ENCODE measurements around the gene TLE4. TPM values are rescaled to one million over a fixed set of nuclear protein-coding genes. Genes with fewer than 3 reads are reported as not detected.

The TLE4 gene
- total and polyA plus RNA-seq, 4 donors = 33.4 to 57.9 (median 50.2) TPM

- DNase-seq (ENCODE audit: low read depth in 4 of 6, low spot score in 6 of 6) = no peak
- no peaks in the 10 kb centered on the region for H3K27me3 ChIP-seq (ENCODE audit: control insufficient read depth, insufficient read depth, low read length)
- peaks cover 3% of the 10 kb centered on the region for H3K9me3 ChIP-seq (ENCODE audit: control insufficient read depth, insufficient read depth, low read length)
- H3K4me1 ChIP-seq (ENCODE audit: control insufficient read depth, insufficient read depth, low read length) = no peaks in the 10 kb centered on the region
- WGBS (ENCODE audit: insufficient coverage) = no CpG with 5 or more reads among the region's 2 CpGs
- no peaks in the 10 kb centered on the region for H3K36me3 ChIP-seq (ENCODE audit: control insufficient read depth, insufficient read depth, low read length)
- no peak overlapping the region for H3K4me3 ChIP-seq (ENCODE audit: low read depth, low read length)
- H3K27ac ChIP-seq (ENCODE audit: low read depth, low read length) = no peak overlapping the region
Observed at GRCh38 chr9:79757881-79758669, 186.3 kb downstream of the TLE4 start.

DNA sequence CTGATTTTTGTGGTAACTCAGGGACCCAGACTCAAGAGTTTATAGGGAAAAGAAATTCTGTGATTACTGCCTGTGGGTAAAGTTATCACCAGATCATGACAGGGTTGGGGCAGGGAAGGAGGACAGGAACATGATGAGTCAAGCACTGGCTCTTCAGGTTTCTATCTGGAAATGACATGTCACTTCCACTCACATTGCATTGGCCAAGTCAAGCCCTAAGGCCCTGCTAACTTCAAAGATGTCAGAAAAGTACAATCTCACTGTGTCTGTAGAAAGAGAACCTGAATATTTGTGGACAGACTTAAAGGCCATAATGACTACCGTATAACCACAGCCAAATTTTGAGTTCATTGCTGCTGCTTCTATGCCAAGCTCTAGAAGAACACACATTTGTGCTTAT is 187.7 kb downstream of the TLE4 start:
- H3K9me3 ChIP-seq (ENCODE audit: control insufficient read depth, insufficient read depth, low read length) = peaks cover 3% of the 10 kb centered on the region
- H3K4me3 ChIP-seq (ENCODE audit: low read depth, low read length) = no peak overlapping the region
- peaks cover 1% of the 10 kb centered on the region for H3K27me3 ChIP-seq (ENCODE audit: control insufficient read depth, insufficient read depth, low read length)
- no peak overlapping the region for H3K27ac ChIP-seq (ENCODE audit: low read depth, low read length)
- no peaks in the 10 kb centered on the region for H3K4me1 ChIP-seq (ENCODE audit: control insufficient read depth, insufficient read depth, low read length)
- WGBS (ENCODE audit: insufficient coverage) = 100% methylated on average over 1 of the region's 1 CpG
- no peak for DNase-seq (ENCODE audit: low read depth in 4 of 6, low spot score in 6 of 6)
- H3K36me3 ChIP-seq (ENCODE audit: control insufficient read depth, insufficient read depth, low read length) = no peaks in the 10 kb centered on the region

- Histone ChIP-seq H3K27ac (ENCODE audit: low read depth, low read length) (no peak overlapping the region), H3K36me3 (ENCODE audit: control insufficient read depth, insufficient read depth, low read length) (no peaks in the 10 kb centered on the region), H3K27me3 (ENCODE audit: control insufficient read depth, insufficient read depth, low read length) (peaks cover 2% of the 10 kb centered on the region), H3K9me3 (ENCODE audit: control insufficient read depth, insufficient read depth, low read length) (peaks cover 3% of the 10 kb centered on the region), H3K4me3 (ENCODE audit: low read depth, low read length) (no peak overlapping the region), H3K4me1 (ENCODE audit: control insufficient read depth, insufficient read depth, low read length) (no peaks in the 10 kb centered on the region)
- 98% methylated on average over 5 of the region's 6 CpGs for WGBS (ENCODE audit: insufficient coverage)
- DNase-seq (ENCODE audit: low read depth in 4 of 6, low spot score in 6 of 6) = no peak
Observed at GRCh38 chr9:79762070-79762469, 190.3 kb downstream of the TLE4 start.

- peaks cover 2% of the 10 kb centered on the region for H3K4me1 ChIP-seq (ENCODE audit: control insufficient read depth, insufficient read depth, low read length)
- H3K4me3 ChIP-seq (ENCODE audit: low read depth, low read length) = no peak overlapping the region
- no peak overlapping the region for H3K27ac ChIP-seq (ENCODE audit: low read depth, low read length)
- DNase-seq (ENCODE audit: low read depth in 4 of 6, low spot score in 6 of 6) = peak in 2 of 6 donors; percentile 31 to 55
- peaks cover 2% of the 10 kb centered on the region for H3K27me3 ChIP-seq (ENCODE audit: control insufficient read depth, insufficient read depth, low read length)
- no peaks in the 10 kb centered on the region for H3K36me3 ChIP-seq (ENCODE audit: control insufficient read depth, insufficient read depth, low read length)
- no CpG with 5 or more reads among the region's 6 CpGs for WGBS (ENCODE audit: insufficient coverage)
- H3K9me3 ChIP-seq (ENCODE audit: control insufficient read depth, insufficient read depth, low read length) = no peaks in the 10 kb centered on the region
Observed at GRCh38 chr9:79763671-79764285, 192.0 kb downstream of the TLE4 start.

- Histone ChIP-seq H3K27me3 (ENCODE audit: control insufficient read depth, insufficient read depth, low read length) (peaks cover 2% of the 10 kb centered on the region), H3K36me3 (ENCODE audit: control insufficient read depth, insufficient read depth, low read length) (no peaks in the 10 kb centered on the region), H3K27ac (ENCODE audit: low read depth, low read length) (no peak overlapping the region), H3K9me3 (ENCODE audit: control insufficient read depth, insufficient read depth, low read length) (no peaks in the 10 kb centered on the region), H3K4me3 (ENCODE audit: low read depth, low read length) (no peak overlapping the region), H3K4me1 (ENCODE audit: control insufficient read depth, insufficient read depth, low read length) (peaks cover 2% of the 10 kb centered on the region)
- peak in 3 of 6 donors; percentile 7 to 82 (median 28) for DNase-seq (ENCODE audit: low read depth in 4 of 6, low spot score in 6 of 6)
- 35% methylated on average over 3 of the region's 3 CpGs for WGBS (ENCODE audit: insufficient coverage)
Observed at GRCh38 chr9:79764374-79764773, 192.6 kb downstream of the TLE4 start.

GRCh38 chr9:79765466-79765865 is 193.7 kb downstream of the TLE4 start:
- Histone ChIP-seq H3K27ac (ENCODE audit: low read depth, low read length) (no peak overlapping the region), H3K4me1 (ENCODE audit: control insufficient read depth, insufficient read depth, low read length) (peaks cover 2% of the 10 kb centered on the region), H3K36me3 (ENCODE audit: control insufficient read depth, insufficient read depth, low read length) (no peaks in the 10 kb centered on the region), H3K27me3 (ENCODE audit: control insufficient read depth, insufficient read depth, low read length) (peaks cover 2% of the 10 kb centered on the region), H3K9me3 (ENCODE audit: control insufficient read depth, insufficient read depth, low read length) (no peaks in the 10 kb centered on the region), H3K4me3 (ENCODE audit: low read depth, low read length) (no peak overlapping the region)
- DNase-seq (ENCODE audit: low read depth in 4 of 6, low spot score in 6 of 6) = no peak
- 81% methylated on average over 5 of the region's 6 CpGs for WGBS (ENCODE audit: insufficient coverage)

- no peaks in the 10 kb centered on the region for H3K36me3 ChIP-seq (ENCODE audit: control insufficient read depth, insufficient read depth, low read length)
- no peaks in the 10 kb centered on the region for H3K9me3 ChIP-seq (ENCODE audit: control insufficient read depth, insufficient read depth, low read length)
- peaks cover 2% of the 10 kb centered on the region for H3K27me3 ChIP-seq (ENCODE audit: control insufficient read depth, insufficient read depth, low read length)
- no peak overlapping the region for H3K27ac ChIP-seq (ENCODE audit: low read depth, low read length)
- no CpG with 5 or more reads among the region's 5 CpGs for WGBS (ENCODE audit: insufficient coverage)
- H3K4me1 ChIP-seq (ENCODE audit: control insufficient read depth, insufficient read depth, low read length) = peaks cover 2% of the 10 kb centered on the region
- H3K4me3 ChIP-seq (ENCODE audit: low read depth, low read length) = no peak overlapping the region
- no peak for DNase-seq (ENCODE audit: low read depth in 4 of 6, low spot score in 6 of 6)
Observed at GRCh38 chr9:79766091-79766490, 194.3 kb downstream of the TLE4 start.

DNA sequence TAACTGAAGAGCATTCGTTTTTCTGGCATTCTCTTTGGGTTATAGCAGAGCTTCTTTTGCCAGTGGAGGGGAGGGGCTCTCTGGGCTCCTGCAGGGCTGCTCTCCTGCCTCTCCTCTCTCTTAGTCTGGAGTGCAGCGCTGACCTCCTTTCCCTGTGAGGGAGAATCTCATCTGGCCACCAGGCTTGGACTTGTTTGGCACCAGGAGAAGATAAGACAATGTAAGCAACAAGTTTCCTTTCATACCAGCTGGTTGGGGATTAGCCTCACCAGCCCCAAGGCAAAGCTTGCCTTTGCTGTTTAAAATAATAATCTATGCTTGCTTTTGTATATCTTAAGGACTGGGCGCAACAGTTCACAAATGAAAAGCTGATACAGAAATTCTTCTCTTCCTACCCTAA is 196.4 kb downstream of the TLE4 start:
- Histone ChIP-seq H3K27me3 (ENCODE audit: control insufficient read depth, insufficient read depth, low read length) (peaks cover 2% of the 10 kb centered on the region), H3K27ac (ENCODE audit: low read depth, low read length) (no peak overlapping the region), H3K36me3 (ENCODE audit: control insufficient read depth, insufficient read depth, low read length) (no peaks in the 10 kb centered on the region), H3K4me1 (ENCODE audit: control insufficient read depth, insufficient read depth, low read length) (peaks cover 2% of the 10 kb centered on the region), H3K4me3 (ENCODE audit: low read depth, low read length) (no peak overlapping the region), H3K9me3 (ENCODE audit: control insufficient read depth, insufficient read depth, low read length) (no peaks in the 10 kb centered on the region)
- no CpG with 5 or more reads among the region's 3 CpGs for WGBS (ENCODE audit: insufficient coverage)
- DNase-seq (ENCODE audit: low read depth in 4 of 6, low spot score in 6 of 6) = peak in 1 of 6 donors; percentile 29

DNA sequence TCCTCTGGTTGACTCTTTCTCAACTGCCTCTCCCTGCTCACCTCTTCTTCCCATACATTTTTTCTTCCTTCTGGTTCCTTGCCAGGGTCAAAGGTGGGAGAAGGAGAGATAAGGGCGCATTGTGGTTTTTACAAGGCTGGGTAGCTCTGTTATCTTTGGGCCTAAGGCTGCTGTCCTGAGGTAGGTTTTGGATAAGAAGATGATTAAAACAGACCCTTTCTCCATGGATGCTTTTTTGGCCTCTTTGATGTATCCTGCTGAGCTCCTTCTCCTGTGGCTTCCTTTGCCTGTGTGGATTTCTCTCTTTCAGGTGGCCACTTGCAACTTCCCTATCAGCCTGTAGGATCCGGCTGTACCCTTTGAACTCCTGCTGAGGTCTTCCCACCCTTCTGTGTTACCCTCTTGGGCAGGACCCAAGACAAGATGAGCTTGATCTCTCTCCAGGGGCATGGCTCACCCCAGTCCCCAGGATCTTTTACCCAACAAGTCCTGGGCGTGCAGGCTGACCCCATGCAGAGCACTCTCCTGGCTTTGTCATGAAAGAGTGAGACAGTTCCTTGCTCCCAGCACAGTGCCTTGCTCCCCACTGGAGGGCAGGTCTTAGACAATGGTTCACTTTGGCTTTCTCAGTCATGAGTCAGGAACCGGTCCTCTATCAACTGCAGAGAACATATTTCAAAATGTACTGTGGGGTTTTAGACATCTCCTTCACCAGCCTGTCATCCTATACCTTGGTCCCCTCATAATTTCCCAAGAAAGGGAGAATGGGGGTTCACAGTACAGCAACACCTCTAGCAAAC is 197.9 kb downstream of the TLE4 start:
- DNase-seq (ENCODE audit: low read depth in 4 of 6, low spot score in 6 of 6) = no peak
- Histone ChIP-seq H3K36me3 (ENCODE audit: control insufficient read depth, insufficient read depth, low read length) (no peaks in the 10 kb centered on the region), H3K27me3 (ENCODE audit: control insufficient read depth, insufficient read depth, low read length) (no peaks in the 10 kb centered on the region), H3K4me1 (ENCODE audit: control insufficient read depth, insufficient read depth, low read length) (peaks cover 2% of the 10 kb centered on the region), H3K27ac (ENCODE audit: low read depth, low read length) (no peak overlapping the region), H3K9me3 (ENCODE audit: control insufficient read depth, insufficient read depth, low read length) (no peaks in the 10 kb centered on the region), H3K4me3 (ENCODE audit: low read depth, low read length) (no peak overlapping the region)
- WGBS (ENCODE audit: insufficient coverage) = 79% methylated on average over 2 of the region's 4 CpGs
